NCI-H345 treated with DMSO at 0.1 percent for 48 hours (cell line): ENCODE data around the gene APC2.
A peak's percentile ranks its signal among the peaks of the same experiment; 100 is the strongest.

ENCODE experiments used
- DNase-seq: peaks from one replicate; lab custom pipeline; 2025; ENCODE audit not compliant: unreplicated experiment; lab: John Stamatoyannopoulos, UW

APC2 gene

GRCh38 chr19:1445185-1445931 is 4.6 kb upstream of the APC2 start:
- DNase-seq = peak; percentile 46

DNA sequence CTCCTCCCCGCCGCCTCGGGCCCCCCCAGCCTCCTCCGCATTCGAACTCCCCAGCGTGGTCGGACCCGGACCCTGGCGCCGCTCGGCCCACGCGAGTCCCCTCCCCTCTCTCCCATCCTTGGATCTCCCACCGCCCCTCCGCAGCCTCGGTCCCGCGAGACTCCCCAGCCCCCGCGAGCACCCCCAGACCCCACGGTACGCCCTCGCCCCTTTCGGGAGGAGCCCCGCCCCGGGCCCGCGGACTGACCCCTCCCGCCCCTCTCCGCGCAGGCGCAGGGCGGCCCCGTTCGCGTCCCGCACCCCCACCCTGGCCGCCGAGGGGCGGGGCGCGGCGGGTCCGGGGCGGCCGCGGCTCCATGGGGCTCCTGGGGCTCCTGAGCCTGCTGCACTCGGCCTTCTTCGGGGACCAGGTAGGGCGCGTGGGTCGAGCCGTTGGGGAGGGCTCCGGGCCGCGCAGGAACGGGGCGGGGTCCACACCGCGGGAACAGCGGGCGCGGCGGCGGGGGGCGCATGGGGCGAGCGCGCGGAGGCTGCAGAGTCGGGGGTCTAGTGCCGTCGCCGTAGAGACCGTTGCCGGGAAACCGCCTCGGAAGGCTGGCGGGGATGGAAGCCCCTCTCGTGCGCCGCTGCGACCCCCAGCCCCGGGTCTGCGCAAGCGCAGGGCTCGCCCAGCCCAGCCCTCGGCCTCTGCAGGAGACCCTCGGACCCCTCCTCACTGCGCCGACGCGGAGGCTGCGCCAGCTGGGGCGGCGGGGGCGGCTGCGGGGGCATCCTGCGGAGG is 3.8 kb upstream of the APC2 start:
- peak; percentile 26 for DNase-seq

GRCh38 chr19:1446713-1447481 is 3.0 kb upstream of the APC2 start:
- no peak for DNase-seq

DNA sequence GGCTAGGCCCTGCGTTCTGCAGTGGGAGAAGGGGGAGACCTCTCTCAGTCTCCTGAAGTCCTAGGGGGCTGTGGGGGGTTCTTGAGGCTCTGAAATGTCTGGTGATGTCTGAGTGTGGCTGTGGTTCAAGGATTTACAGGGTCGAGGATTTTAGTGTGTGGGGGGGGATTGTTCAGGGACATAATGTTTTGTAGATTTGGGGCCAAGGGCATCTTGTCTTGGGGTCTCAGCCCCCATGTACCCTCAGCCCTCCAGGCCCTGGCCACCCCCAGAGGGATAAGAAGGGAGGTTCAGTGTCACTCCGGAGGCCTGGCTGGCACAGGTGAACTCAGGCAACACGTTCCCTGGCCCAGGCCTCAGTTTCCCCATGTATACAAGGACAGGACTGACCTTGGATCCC is 2.4 kb upstream of the APC2 start:
- DNase-seq = no peak

DNA sequence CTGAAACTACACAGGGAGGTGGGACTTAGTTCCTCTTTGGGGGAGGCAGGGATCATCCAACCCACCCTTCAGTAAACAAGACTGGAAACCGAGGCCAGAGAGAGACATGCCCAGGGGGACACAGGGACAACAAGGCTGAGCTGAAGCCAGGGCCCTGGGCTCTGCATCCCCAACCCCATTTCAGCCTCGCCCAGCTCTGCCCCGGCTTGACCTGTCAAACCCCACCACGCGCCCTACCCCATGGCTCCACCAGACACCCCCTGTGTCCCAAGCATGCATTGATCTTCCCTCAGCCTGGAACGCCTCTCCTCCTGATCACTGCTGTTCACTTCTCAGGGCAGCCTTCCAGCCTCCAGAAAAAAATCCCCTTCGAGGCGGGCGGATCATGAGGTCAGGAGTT is 2.0 kb upstream of the APC2 start:
- DNase-seq = no peak

DNA sequence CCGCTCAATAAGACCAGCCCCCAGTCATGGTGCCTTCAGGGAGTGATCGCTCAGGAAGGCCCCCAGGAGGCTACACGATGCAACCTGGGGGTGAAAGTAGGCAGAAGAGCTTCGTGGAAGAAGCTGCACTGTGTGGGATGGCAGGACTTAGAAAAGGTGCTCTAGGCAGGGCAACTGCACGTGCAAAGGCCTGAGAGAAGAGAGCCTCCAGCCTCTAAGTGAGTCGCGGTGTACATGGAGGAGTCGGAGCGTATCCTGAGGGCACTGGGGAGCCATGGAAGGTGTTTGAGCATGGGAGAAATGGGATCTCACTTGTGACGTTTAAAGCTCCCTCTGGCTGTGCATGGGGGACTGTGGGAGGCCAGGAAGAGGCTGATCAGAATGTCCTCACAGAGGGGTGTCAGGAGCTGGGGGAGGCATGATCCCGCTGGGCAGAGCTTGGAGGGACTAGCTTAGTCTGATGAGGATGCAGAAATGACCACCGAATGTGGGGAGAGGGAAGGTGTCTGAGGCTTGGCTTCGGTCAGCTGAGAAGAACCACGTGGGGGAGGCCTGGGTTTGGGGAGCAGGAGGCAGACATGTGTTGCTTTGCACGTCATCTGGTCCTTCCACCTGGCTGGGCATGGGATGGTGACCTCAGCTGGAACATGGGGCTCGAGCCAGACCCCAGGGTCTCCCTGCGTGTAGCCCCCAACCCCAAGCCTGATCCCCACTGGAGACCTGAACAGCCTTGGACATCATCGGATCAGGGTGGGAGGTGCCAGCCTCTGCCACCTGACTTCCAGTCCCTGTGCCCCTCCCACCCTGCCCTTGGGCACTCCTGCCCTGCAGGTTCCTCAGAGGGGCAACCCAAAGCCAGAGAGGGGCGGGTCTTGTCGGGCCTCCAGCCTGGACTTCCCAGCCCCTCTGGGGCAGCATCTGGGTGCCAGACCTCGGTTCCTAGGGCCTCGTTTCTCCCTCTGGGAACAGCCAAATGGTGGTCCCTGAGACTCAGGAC is 1.1 kb downstream of the APC2 start:
- DNase-seq = no peak

GRCh38 chr19:1451916-1452801 is 2.2 kb downstream of the APC2 start:
- DNase-seq = no peak

DNA sequence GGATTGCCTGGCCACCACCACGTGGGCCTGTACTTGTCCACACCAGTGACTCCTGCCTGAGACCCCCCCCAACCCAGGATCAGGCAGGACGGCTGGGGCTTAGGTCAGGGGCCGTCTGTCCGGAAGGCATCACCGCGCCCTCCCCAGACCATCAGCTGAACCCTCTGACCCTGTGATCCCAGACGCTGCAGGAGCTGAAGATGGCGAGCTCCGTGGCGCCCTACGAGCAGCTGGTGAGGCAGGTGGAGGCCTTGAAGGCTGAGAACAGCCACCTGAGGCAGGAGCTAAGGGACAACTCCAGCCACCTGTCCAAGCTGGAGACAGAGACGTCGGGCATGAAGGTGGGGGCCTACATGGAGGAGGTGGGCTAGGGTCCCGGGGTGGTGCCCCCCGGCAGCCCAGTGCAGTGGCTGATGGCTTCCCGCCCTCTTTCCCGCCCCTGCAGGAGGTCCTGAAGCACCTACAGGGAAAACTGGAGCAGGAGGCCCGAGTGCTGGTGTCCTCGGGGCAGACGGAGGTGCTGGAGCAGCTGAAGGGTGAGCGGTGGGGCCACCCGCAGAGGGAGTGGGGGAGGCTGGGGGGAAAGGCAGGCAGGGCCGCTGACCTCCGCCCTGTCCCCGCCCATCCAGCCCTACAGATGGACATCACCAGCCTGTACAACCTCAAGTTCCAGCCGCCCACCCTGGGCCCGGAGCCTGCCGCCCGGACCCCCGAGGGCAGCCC is 3.0 kb downstream of the APC2 start:
- DNase-seq = no peak

DNA sequence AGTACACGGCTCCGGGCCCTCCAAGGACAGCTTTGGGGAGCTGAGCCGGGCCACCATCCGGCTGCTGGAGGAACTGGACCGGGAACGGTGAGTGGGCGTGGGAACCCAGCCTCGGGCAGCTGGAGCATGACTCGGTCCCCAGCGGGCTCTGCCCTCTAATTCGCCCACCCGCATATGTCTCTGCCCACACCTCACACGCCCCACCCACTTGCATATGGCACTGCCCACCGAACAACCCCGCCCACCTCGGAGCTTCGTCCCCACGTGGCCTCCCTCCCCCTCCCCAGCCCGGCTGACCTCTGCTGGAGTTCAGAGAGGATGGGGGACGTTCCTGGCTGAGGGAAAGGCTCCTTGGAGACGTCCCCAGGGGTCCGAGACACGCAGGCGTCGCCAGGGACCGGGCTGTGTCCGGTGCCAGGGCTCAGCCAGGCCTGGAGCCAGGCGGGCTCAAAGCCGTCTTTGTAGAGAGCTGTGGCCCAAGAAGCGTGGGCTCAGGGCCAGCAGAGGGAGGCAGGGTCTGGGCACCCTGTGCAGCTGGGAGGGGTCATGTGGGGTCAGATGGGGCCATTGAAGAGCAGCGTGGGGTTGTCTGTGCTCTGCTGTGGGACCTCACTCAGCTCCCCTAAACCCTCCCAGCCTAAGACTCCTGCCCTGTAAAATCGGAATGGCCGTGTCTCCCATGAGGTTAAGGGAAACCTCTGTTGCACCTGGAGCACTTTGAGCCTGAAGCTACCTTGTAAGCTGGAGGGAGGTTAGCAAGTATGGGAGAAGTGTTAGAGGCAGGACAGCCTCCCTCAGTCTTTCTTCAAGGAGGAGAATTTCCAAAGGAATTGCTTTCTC is 3.8 kb downstream of the APC2 start:
- DNase-seq = no peak

GRCh38 chr19:1455002-1455335 is 5.0 kb downstream of the APC2 start:
- DNase-seq = no peak

GRCh38 chr19:1455336-1456120 is 5.6 kb downstream of the APC2 start:
- no peak for DNase-seq

DNA sequence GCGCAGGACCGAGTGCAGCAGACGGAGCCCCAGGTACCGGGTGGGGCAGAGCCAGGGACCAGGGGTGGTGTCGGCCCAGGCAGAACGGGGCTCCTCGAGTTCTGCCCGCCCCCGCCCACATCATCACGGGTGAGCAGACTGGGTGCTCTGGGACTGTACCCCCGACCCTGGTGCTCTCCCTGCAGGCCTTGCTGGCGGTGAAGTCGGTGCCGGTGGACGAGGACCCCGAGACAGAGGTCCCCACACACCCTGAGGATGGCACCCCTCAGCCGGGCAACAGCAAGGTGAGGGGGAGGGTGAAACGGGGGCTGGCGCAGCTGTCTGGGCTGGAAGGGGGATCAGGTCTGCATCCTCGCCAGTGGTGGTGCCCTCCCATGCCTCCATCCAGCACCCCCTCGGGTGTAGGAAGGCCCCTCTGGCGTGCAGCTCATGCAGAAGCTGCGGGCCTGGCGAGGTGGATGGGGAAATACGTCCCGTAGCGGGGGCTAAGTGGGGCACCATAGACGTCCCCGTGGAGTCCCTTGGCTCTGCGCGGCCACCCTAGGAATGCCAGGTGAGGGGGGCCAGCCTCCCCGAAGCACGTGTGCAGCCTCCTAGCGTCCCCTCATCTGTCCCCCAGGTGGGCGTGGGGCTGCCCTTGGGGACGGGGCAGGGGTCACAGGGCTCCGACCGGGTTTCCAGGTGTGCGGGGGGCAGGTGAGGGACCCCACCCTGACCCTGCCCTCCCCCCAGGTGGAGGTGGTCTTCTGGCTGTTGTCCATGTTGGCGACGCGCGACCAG is 6.4 kb downstream of the APC2 start:
- DNase-seq = no peak

- DNase-seq = no peak
Measured at GRCh38 chr19:1457031-1457739, 7.3 kb downstream of the APC2 start.

DNA sequence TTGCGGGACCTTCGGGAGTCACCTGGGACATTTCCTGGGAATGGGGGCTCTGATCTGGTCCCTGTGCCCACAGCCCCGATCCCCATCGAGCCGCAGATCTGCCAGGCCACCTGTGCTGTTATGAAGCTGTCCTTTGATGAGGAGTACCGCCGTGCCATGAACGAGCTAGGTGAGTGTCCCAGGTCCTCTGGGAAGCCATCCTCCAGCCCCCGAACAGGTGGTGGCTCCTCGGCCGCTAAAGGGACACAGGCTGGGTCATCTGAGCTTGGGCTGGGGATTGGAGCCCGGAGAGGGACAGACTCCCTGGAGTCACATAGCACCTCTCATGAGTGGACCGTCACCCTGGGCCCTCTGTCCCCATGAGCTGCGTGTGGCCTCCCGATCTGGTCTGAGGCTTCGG is 8.0 kb downstream of the APC2 start:
- no peak for DNase-seq

- no peak for DNase-seq
Measured at GRCh38 chr19:1459479-1459878, 9.6 kb downstream of the APC2 start.
